Colonic mucosa (tissue), 4 donors: ENCODE results near the gene CD80. TPM values are rescaled to one million over a fixed set of nuclear protein-coding genes. Genes with fewer than 3 reads are reported as not detected.

Experiments used
- DNase-seq: peaks from one replicate; pipeline ENCODE4 v3.0.0-alpha.2; 2020
- H3K27ac ChIP-seq: fragments of 200-600 bp; one replicate; pipeline ENCODE4 v1.8.0; 2021
- H3K27me3 ChIP-seq: fragments of 200-600 bp; one replicate; pipeline ENCODE4 v1.8.0; 2021
- H3K36me3 ChIP-seq: fragments of 200-600 bp; one replicate; pipeline ENCODE4 v1.8.0; 2021
- H3K4me1 ChIP-seq: fragments of 200-600 bp; one replicate; pipeline ENCODE4 v1.8.0; 2021; ENCODE audit warnings: mild to moderate bottlenecking
- H3K4me3 ChIP-seq: fragments of 200-600 bp; one replicate; pipeline ENCODE4 v1.8.0; 2021
- H3K9ac ChIP-seq, 2 donors: one replicate each; pipeline ENCODE4 v1.7.0; 2013; ENCODE audit warnings: control low read depth in 2 of 2, low read depth in 2 of 2, low read length in 2 of 2
- H3K9me3 ChIP-seq: fragments of 200-600 bp; one replicate; pipeline ENCODE4 v1.8.0; 2021
- intact Hi-C: fragments of 100-400 bp; cut with DNase I; formaldehyde crosslinking; loops from one replicate; pipeline ENCODE4 v1.14.1; 2022
- total RNA-seq, 2 donors: library from RNA; stranded (reverse); fragmentation: NEBNext Ultra II Directional in 1 of 2; extraction: Animal tissue kit (Norgen Biotek cat#: 25700) in 1 of 2; gene quantifications; one replicate each; pipeline ENCODE4 v1.2.1, GENCODE V29; 2021
- TF ChIP-seq, protein P1 (sequence below): fragments of 200-600 bp; IDR thresholded peaks from one replicate; pipeline ENCODE4 v1.8.0; 2022; ENCODE audit warnings: antibody characterized with exemption, mild to moderate bottlenecking
- donor health status: healthy.
- donor health status: DM: no; HTN: no; CAD: no.
- donor health status: DM: no; HTN: no; CAD: no.

Gene CD80
- total RNA-seq, 2 donors from 2014 or later = 0.29 to 0.30 TPM

DNA sequence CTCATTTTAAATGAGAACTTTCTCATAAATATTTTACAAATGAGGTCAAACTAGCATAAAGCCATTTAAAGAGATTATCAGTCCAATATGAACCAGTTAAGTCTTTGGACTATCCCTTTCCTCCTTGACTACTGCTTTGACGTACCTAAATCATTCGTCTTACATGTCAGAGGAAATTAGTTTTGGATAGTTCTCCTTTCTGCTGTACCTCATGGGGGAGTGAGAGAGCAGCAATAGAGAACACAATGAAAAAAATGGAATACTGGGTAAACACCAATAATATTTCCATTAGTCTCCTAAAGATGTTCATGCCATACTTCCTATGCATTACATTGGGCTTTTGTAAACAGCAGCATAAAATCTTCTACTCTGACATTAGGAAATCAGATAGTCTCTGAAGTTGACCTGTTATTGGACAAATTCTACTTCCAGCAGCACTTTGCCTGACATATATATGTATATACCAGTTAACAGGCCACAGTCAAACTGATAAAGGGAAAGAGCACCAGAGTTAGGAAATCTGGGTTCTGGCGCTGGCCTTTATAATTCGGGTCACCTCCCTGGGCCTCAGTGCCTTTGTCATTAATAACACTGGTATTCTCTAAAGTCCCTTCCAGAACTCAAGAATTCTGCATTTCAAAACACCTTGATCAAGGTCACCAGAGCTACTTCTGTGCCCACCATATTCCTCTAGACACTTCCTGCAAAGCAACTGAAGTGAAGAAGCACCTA is 34.3 kb downstream of the CD80 start:
- Histone ChIP-seq H3K9ac (no peak overlapping the region), H3K4me1 (no peaks in the 10 kb centered on the region), H3K9me3 (no peaks in the 10 kb centered on the region), H3K4me3 (no peak overlapping the region), H3K27ac (no peak overlapping the region), H3K27me3 (no peaks in the 10 kb centered on the region), H3K36me3 (no peaks in the 10 kb centered on the region)
- TF ChIP-seq, protein P1, sequence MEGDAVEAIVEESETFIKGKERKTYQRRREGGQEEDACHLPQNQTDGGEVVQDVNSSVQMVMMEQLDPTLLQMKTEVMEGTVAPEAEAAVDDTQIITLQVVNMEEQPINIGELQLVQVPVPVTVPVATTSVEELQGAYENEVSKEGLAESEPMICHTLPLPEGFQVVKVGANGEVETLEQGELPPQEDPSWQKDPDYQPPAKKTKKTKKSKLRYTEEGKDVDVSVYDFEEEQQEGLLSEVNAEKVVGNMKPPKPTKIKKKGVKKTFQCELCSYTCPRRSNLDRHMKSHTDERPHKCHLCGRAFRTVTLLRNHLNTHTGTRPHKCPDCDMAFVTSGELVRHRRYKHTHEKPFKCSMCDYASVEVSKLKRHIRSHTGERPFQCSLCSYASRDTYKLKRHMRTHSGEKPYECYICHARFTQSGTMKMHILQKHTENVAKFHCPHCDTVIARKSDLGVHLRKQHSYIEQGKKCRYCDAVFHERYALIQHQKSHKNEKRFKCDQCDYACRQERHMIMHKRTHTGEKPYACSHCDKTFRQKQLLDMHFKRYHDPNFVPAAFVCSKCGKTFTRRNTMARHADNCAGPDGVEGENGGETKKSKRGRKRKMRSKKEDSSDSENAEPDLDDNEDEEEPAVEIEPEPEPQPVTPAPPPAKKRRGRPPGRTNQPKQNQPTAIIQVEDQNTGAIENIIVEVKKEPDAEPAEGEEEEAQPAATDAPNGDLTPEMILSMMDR = no peak
- intact Hi-C loops = no loop called here
- no peak for DNase-seq

GRCh38 chr3:119518026-119518425 is 41.4 kb downstream of the CD80 start:
- H3K9me3 ChIP-seq = no peaks in the 10 kb centered on the region
- intact Hi-C loops = no loop called here
- H3K36me3 ChIP-seq = peaks cover 18% of the 10 kb centered on the region
- TF ChIP-seq, protein P1 = no peak
- H3K4me3 ChIP-seq = no peak overlapping the region
- no peak overlapping the region for H3K9ac ChIP-seq
- no peak overlapping the region for H3K27ac ChIP-seq
- DNase-seq = no peak
- no peaks in the 10 kb centered on the region for H3K4me1 ChIP-seq
- no peaks in the 10 kb centered on the region for H3K27me3 ChIP-seq

- no peak for DNase-seq
- H3K27ac ChIP-seq = no peak overlapping the region
- TF ChIP-seq, protein P1 = no peak
- no peak overlapping the region for H3K9ac ChIP-seq
- H3K9me3 ChIP-seq = no peaks in the 10 kb centered on the region
- H3K36me3 ChIP-seq = peaks cover 18% of the 10 kb centered on the region
- intact Hi-C loops = no loop called here
- no peaks in the 10 kb centered on the region for H3K4me1 ChIP-seq
- H3K4me3 ChIP-seq = no peak overlapping the region
- H3K27me3 ChIP-seq = no peaks in the 10 kb centered on the region
These were observed 42.3 kb downstream of the CD80 start for GRCh38 chr3:119517112-119517511.

- H3K27ac ChIP-seq = peak overlapping the region; percentile 38
- intact Hi-C loops = no loop called here
- no peak overlapping the region for H3K4me3 ChIP-seq
- no peaks in the 10 kb centered on the region for H3K27me3 ChIP-seq
- DNase-seq = peak; percentile 64
- no peaks in the 10 kb centered on the region for H3K9me3 ChIP-seq
- H3K36me3 ChIP-seq = peaks cover 18% of the 10 kb centered on the region
- no peaks in the 10 kb centered on the region for H3K4me1 ChIP-seq
- TF ChIP-seq, protein P1 = no peak
- no peak overlapping the region for H3K9ac ChIP-seq
These were observed 44.8 kb downstream of the CD80 start for GRCh38 chr3:119514637-119515036.

DNA sequence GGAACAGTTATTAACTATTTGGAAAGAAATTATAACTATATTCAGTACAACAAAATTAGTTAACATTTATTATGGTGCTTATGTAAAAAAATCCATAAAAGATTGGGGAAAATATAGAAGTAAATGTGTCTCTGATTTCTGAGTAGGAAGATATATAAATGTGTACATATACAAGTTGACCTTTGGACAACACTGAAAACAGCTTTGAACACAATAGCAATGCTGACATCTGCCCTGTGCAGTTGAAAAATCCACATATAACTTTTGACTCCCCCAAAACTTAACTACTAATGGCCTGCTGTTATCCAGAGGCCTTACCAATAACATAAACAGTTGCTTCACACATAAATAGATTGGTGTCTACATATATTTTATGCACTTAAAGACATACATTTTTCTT is 48.7 kb downstream of the CD80 start:
- intact Hi-C loops = no loop called here
- no peak overlapping the region for H3K4me3 ChIP-seq
- H3K4me1 ChIP-seq = no peaks in the 10 kb centered on the region
- no peak overlapping the region for H3K27ac ChIP-seq
- H3K27me3 ChIP-seq = no peaks in the 10 kb centered on the region
- TF ChIP-seq, protein P1 = no peak
- no peaks in the 10 kb centered on the region for H3K36me3 ChIP-seq
- H3K9ac ChIP-seq = no peak overlapping the region
- no peak for DNase-seq
- no peaks in the 10 kb centered on the region for H3K9me3 ChIP-seq
